Ovary (tissue), 3 donors: ENCODE data around the gene RHOB.

Experiments
- EP300 ChIP-seq: sonication (generic); formaldehyde crosslinking; IDR thresholded peaks from one replicate; pipeline ENCODE4 v1.6.1; 2017; ENCODE audit warnings: antibody characterized with exemption
- POLR2A ChIP-seq: fragments of 450-650 bp; IDR thresholded peaks from one replicate; pipeline ENCODE4 v1.6.1; 2017; ENCODE audit warnings: antibody characterized with exemption, mild to moderate bottlenecking, moderate library complexity
- TF ChIP-seq, protein P1 (sequence below), 3 donors: fragments of 450-650 bp in 2 of 3; fragments of 200-600 bp in 1 of 3; IDR thresholded peaks; one replicate each; pipeline versions ENCODE4 v1.5.1 to v1.8.0; 2016 to 2022; ENCODE audit warnings: antibody characterized with exemption in 3 of 3, mild to moderate bottlenecking in 1 of 3
- donor health status: DM: no; HTN: no; CAD: no.

GRCh38 chr2:20409039-20409438 lies 37.8 kb upstream of the RHOB start:
- TF ChIP-seq, protein P1, sequence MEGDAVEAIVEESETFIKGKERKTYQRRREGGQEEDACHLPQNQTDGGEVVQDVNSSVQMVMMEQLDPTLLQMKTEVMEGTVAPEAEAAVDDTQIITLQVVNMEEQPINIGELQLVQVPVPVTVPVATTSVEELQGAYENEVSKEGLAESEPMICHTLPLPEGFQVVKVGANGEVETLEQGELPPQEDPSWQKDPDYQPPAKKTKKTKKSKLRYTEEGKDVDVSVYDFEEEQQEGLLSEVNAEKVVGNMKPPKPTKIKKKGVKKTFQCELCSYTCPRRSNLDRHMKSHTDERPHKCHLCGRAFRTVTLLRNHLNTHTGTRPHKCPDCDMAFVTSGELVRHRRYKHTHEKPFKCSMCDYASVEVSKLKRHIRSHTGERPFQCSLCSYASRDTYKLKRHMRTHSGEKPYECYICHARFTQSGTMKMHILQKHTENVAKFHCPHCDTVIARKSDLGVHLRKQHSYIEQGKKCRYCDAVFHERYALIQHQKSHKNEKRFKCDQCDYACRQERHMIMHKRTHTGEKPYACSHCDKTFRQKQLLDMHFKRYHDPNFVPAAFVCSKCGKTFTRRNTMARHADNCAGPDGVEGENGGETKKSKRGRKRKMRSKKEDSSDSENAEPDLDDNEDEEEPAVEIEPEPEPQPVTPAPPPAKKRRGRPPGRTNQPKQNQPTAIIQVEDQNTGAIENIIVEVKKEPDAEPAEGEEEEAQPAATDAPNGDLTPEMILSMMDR (IDR thresholded peaks at IDR 0.05) = no peak
- TF ChIP-seq POLR2A (no peak), EP300 (no peak)
